ENCODE results near the gene TLN1.
A peak's percentile ranks its signal among the peaks of the same experiment; 100 is the strongest.

Gene TLN1
- 591 to 664 (median 599) reads per million in 3 donors for total RNA-seq

DNA sequence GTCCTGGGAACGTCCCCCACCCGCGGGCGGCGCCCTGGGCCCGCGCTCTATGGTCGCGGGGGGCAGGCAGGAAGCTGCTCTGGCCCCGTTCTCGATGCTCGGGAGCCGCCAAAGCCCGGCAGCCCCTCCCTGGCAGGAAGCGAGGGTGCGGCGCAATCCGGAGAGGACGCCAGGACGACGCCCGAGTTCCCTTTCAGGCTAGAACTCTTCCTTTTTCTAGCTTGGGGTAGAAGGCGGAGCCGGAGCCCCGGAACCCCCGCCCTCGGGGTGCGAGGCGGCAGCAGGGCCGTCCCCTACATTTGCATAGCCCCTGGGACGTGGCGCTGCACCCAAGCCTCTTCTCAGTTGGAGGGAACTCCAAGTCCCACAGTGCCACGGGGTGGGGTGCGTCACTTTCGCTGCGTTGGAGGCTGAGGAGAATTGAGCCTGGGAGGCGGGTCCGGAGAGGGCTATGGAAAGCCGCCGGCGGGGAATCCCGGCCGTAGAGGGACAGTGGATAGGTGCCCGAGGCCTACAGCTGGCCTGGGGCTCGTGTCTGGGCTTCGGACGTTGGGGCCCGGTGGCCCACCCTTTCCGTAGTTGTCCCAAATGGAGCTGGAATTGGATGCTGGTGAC, at the start of gene TLN1, which contains the start of gene CREB3:
Gene TLN1 (minus strand): TSS at position 11 of the 615 bp plus-strand sequence. CDS start 6,501 bp downstream, outside the sequence.
Gene CREB3 (plus strand): TSS at position 482 of the 615 bp plus-strand sequence. CDS start 107 bp downstream, at position 589.
- Histone ChIP-seq H3K4me1 (ENCODE audit: control insufficient read depth, insufficient read depth, low read length, poor library complexity, severe bottlenecking) (peaks cover 49% of the 10 kb centered on the region), H3K4me3 (ENCODE audit: insufficient read depth, low read depth, low read length, poor library complexity, severe bottlenecking) (peak within 1 kb of the TSS; percentile 72), H3K27me3 (replicated peaks; ENCODE audit: control insufficient read depth, insufficient read depth, low read length, poor library complexity, severe bottlenecking) (no peaks in the 10 kb centered on the region), H3K9me3 (ENCODE audit: control insufficient read depth, low read length) (no peaks in the 10 kb centered on the region), H3K36me3 (ENCODE audit: control insufficient read depth, insufficient read depth, low read length) (peaks cover 17% of the 10 kb centered on the region), H3K27ac (ENCODE audit: insufficient read depth, low read length, poor library complexity, severe bottlenecking) (peak within 1 kb of the TSS; percentile 88)
- peak; percentile 93 to 96 (median 96) for DNase-seq

DNA sequence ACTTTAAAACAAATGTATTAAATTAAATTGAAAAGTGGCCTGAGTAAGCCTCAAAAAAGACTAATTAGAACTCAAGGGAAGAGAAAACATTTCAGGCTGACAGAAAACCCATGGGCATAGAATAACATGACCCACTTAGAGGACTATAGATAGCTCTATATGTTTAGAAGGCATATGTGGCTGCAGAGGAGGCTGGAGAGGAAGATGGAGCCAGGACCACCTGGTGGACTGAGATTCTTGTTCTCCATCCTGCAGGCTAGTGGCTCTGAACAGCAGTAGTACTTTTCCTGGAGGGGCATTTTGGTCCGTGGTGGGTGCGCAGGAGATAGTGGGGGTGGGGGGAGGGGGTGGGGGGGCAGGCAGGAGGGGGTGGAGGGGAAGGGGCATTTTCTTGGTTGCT, 49.1 kb upstream of the TLN1 start:
- no peak for DNase-seq
- Histone ChIP-seq H3K27ac (ENCODE audit: insufficient read depth, low read length, poor library complexity, severe bottlenecking) (no peak overlapping the region), H3K4me1 (ENCODE audit: control insufficient read depth, insufficient read depth, low read length, poor library complexity, severe bottlenecking) (no peaks in the 10 kb centered on the region), H3K9me3 (ENCODE audit: control insufficient read depth, low read length) (no peaks in the 10 kb centered on the region), H3K4me3 (ENCODE audit: insufficient read depth, low read depth, low read length, poor library complexity, severe bottlenecking) (no peak overlapping the region), H3K36me3 (ENCODE audit: control insufficient read depth, insufficient read depth, low read length) (peaks cover 10% of the 10 kb centered on the region), H3K27me3 (replicated peaks; ENCODE audit: control insufficient read depth, insufficient read depth, low read length, poor library complexity, severe bottlenecking) (no peaks in the 10 kb centered on the region)

DNA sequence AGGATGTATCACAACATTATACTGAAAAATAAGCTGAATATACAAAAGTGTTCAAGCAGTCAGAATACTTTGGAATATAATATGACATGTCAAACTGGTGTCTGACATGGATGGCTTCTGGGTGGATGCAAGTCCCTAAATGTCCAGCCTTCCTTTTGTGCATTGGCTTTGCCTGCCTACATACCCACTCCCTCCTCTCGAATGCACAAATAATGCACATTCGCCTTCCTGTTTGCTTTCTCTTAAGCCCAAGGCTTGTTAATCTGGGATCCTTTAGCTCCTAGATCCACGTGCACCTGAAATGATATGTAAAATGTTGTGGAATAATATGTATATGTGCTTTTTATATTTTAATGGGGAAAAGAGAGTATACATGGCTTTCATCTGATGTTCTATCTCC, 46.5 kb upstream of the TLN1 start:
- no peaks in the 10 kb centered on the region for H3K27me3 ChIP-seq (replicated peaks; ENCODE audit: control insufficient read depth, insufficient read depth, low read length, poor library complexity, severe bottlenecking)
- peaks cover 9% of the 10 kb centered on the region for H3K36me3 ChIP-seq (ENCODE audit: control insufficient read depth, insufficient read depth, low read length)
- H3K4me1 ChIP-seq (ENCODE audit: control insufficient read depth, insufficient read depth, low read length, poor library complexity, severe bottlenecking), result no peaks in the 10 kb centered on the region
- no peaks in the 10 kb centered on the region for H3K9me3 ChIP-seq (ENCODE audit: control insufficient read depth, low read length)
- H3K4me3 ChIP-seq (ENCODE audit: insufficient read depth, low read depth, low read length, poor library complexity, severe bottlenecking), result no peak overlapping the region
- no peak overlapping the region for H3K27ac ChIP-seq (ENCODE audit: insufficient read depth, low read length, poor library complexity, severe bottlenecking)
- DNase-seq, result no peak

GRCh38 chr9:35776018-35776417, 44.0 kb upstream of the TLN1 start:
- no peak for DNase-seq
- Histone ChIP-seq H3K9me3 (ENCODE audit: control insufficient read depth, low read length) (no peaks in the 10 kb centered on the region), H3K4me3 (ENCODE audit: insufficient read depth, low read depth, low read length, poor library complexity, severe bottlenecking) (no peak overlapping the region), H3K36me3 (ENCODE audit: control insufficient read depth, insufficient read depth, low read length) (peaks cover 5% of the 10 kb centered on the region), H3K27ac (ENCODE audit: insufficient read depth, low read length, poor library complexity, severe bottlenecking) (no peak overlapping the region), H3K4me1 (ENCODE audit: control insufficient read depth, insufficient read depth, low read length, poor library complexity, severe bottlenecking) (no peaks in the 10 kb centered on the region), H3K27me3 (replicated peaks; ENCODE audit: control insufficient read depth, insufficient read depth, low read length, poor library complexity, severe bottlenecking) (no peaks in the 10 kb centered on the region)

GRCh38 chr9:35774907-35775635, 43.1 kb upstream of the TLN1 start:
- Histone ChIP-seq H3K36me3 (ENCODE audit: control insufficient read depth, insufficient read depth, low read length) (peaks cover 5% of the 10 kb centered on the region), H3K9me3 (ENCODE audit: control insufficient read depth, low read length) (no peaks in the 10 kb centered on the region), H3K4me3 (ENCODE audit: insufficient read depth, low read depth, low read length, poor library complexity, severe bottlenecking) (no peak overlapping the region), H3K27me3 (replicated peaks; ENCODE audit: control insufficient read depth, insufficient read depth, low read length, poor library complexity, severe bottlenecking) (no peaks in the 10 kb centered on the region), H3K27ac (ENCODE audit: insufficient read depth, low read length, poor library complexity, severe bottlenecking) (no peak overlapping the region), H3K4me1 (ENCODE audit: control insufficient read depth, insufficient read depth, low read length, poor library complexity, severe bottlenecking) (no peaks in the 10 kb centered on the region)
- no peak for DNase-seq

GRCh38 chr9:35771943-35772342, 39.9 kb upstream of the TLN1 start:
- DNase-seq, result no peak
- H3K4me3 ChIP-seq (ENCODE audit: insufficient read depth, low read depth, low read length, poor library complexity, severe bottlenecking), result no peak overlapping the region
- no peak overlapping the region for H3K27ac ChIP-seq (ENCODE audit: insufficient read depth, low read length, poor library complexity, severe bottlenecking)
- H3K27me3 ChIP-seq (replicated peaks; ENCODE audit: control insufficient read depth, insufficient read depth, low read length, poor library complexity, severe bottlenecking), result no peaks in the 10 kb centered on the region
- H3K4me1 ChIP-seq (ENCODE audit: control insufficient read depth, insufficient read depth, low read length, poor library complexity, severe bottlenecking), result no peaks in the 10 kb centered on the region
- peaks cover 5% of the 10 kb centered on the region for H3K36me3 ChIP-seq (ENCODE audit: control insufficient read depth, insufficient read depth, low read length)
- H3K9me3 ChIP-seq (ENCODE audit: control insufficient read depth, low read length), result no peaks in the 10 kb centered on the region

DNA sequence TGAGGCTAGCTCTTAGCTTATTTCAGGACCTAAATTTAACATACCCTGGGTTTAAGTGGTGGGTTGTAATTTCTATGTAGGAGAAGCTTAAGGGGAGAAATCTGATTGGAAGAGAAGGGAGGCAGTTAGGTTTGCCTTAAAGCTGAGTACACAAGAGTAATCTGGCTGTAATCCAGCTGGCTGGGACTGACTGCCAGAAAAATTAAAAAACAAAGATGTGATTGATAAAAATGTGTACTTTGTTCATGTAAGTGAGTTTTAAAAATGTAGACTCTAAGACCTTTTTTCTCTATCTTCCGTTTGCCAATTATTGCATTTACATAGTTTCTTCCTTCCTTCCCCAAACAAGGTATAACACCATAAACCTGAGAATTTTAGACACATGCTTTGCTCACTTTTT, 39.5 kb upstream of the TLN1 start:
- H3K4me1 ChIP-seq (ENCODE audit: control insufficient read depth, insufficient read depth, low read length, poor library complexity, severe bottlenecking), result no peaks in the 10 kb centered on the region
- DNase-seq, result no peak
- no peaks in the 10 kb centered on the region for H3K9me3 ChIP-seq (ENCODE audit: control insufficient read depth, low read length)
- H3K27ac ChIP-seq (ENCODE audit: insufficient read depth, low read length, poor library complexity, severe bottlenecking), result no peak overlapping the region
- no peak overlapping the region for H3K4me3 ChIP-seq (ENCODE audit: insufficient read depth, low read depth, low read length, poor library complexity, severe bottlenecking)
- H3K27me3 ChIP-seq (replicated peaks; ENCODE audit: control insufficient read depth, insufficient read depth, low read length, poor library complexity, severe bottlenecking), result no peaks in the 10 kb centered on the region
- peaks cover 5% of the 10 kb centered on the region for H3K36me3 ChIP-seq (ENCODE audit: control insufficient read depth, insufficient read depth, low read length)

- Histone ChIP-seq H3K4me1 (ENCODE audit: control insufficient read depth, insufficient read depth, low read length, poor library complexity, severe bottlenecking) (no peaks in the 10 kb centered on the region), H3K27me3 (replicated peaks; ENCODE audit: control insufficient read depth, insufficient read depth, low read length, poor library complexity, severe bottlenecking) (no peaks in the 10 kb centered on the region), H3K9me3 (ENCODE audit: control insufficient read depth, low read length) (no peaks in the 10 kb centered on the region), H3K4me3 (ENCODE audit: insufficient read depth, low read depth, low read length, poor library complexity, severe bottlenecking) (no peak overlapping the region), H3K27ac (ENCODE audit: insufficient read depth, low read length, poor library complexity, severe bottlenecking) (no peak overlapping the region), H3K36me3 (ENCODE audit: control insufficient read depth, insufficient read depth, low read length) (peaks cover 2% of the 10 kb centered on the region)
- no peak for DNase-seq
Measured at GRCh38 chr9:35771075-35771433, 39.1 kb upstream of the TLN1 start.

GRCh38 chr9:35769763-35770162, 37.8 kb upstream of the TLN1 start:
- Histone ChIP-seq H3K27me3 (replicated peaks; ENCODE audit: control insufficient read depth, insufficient read depth, low read length, poor library complexity, severe bottlenecking) (no peaks in the 10 kb centered on the region), H3K27ac (ENCODE audit: insufficient read depth, low read length, poor library complexity, severe bottlenecking) (no peak overlapping the region), H3K36me3 (ENCODE audit: control insufficient read depth, insufficient read depth, low read length) (no peaks in the 10 kb centered on the region), H3K4me3 (ENCODE audit: insufficient read depth, low read depth, low read length, poor library complexity, severe bottlenecking) (no peak overlapping the region), H3K4me1 (ENCODE audit: control insufficient read depth, insufficient read depth, low read length, poor library complexity, severe bottlenecking) (no peaks in the 10 kb centered on the region), H3K9me3 (ENCODE audit: control insufficient read depth, low read length) (no peaks in the 10 kb centered on the region)
- no peak for DNase-seq

DNA sequence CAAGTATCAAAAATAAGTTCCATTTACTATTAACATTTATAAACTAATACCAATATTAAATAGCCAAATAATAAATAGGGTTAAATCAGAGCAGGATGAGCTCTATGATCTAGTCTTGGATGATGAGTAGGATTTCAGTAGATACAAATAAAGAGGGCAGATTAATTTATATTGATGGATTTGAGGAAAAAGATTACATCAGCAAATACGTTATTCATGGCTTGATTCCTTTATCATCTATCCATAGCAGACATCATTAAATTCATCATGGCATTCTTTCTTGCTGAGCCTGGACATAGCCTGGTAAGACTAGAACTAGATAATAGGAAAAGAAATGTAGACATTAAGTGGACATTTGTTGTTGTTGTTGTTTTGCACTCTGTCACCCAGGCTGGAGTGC, 35.5 kb upstream of the TLN1 start:
- Histone ChIP-seq H3K4me1 (ENCODE audit: control insufficient read depth, insufficient read depth, low read length, poor library complexity, severe bottlenecking) (no peaks in the 10 kb centered on the region), H3K4me3 (ENCODE audit: insufficient read depth, low read depth, low read length, poor library complexity, severe bottlenecking) (no peak overlapping the region), H3K9me3 (ENCODE audit: control insufficient read depth, low read length) (no peaks in the 10 kb centered on the region), H3K27ac (ENCODE audit: insufficient read depth, low read length, poor library complexity, severe bottlenecking) (no peak overlapping the region), H3K27me3 (replicated peaks; ENCODE audit: control insufficient read depth, insufficient read depth, low read length, poor library complexity, severe bottlenecking) (no peaks in the 10 kb centered on the region), H3K36me3 (ENCODE audit: control insufficient read depth, insufficient read depth, low read length) (no peaks in the 10 kb centered on the region)
- DNase-seq, result no peak

All from effector memory CD4-positive, alpha-beta T cell (primary cell).